ENCODE measurements around the gene PLCE1.

PLCE1 gene

GRCh38 chr10:93995182-93995581 is 1.5 kb downstream of the PLCE1 start:
- DNase-seq, result no peak

- DNase-seq, result no peak
Measured at GRCh38 chr10:93995598-93996271, 2.0 kb downstream of the PLCE1 start.

- DNase-seq, result no peak
Measured at GRCh38 chr10:93996551-93996950, 2.8 kb downstream of the PLCE1 start.

- DNase-seq, result no peak
Measured at GRCh38 chr10:93997546-93997945, 3.8 kb downstream of the PLCE1 start.

GRCh38 chr10:93999401-93999851 is 5.7 kb downstream of the PLCE1 start:
- DNase-seq, result no peak

GRCh38 chr10:94000638-94001415 is 7.1 kb downstream of the PLCE1 start:
- no peak for DNase-seq

GRCh38 chr10:94001416-94001810 is 7.7 kb downstream of the PLCE1 start:
- no peak for DNase-seq

- no peak for DNase-seq
Measured at GRCh38 chr10:94002156-94002555, 8.4 kb downstream of the PLCE1 start.

GRCh38 chr10:94003488-94003887 is 9.8 kb downstream of the PLCE1 start:
- no peak for DNase-seq

GRCh38 chr10:94005050-94005449 is 11.3 kb downstream of the PLCE1 start:
- no peak for DNase-seq

GRCh38 chr10:94006591-94007550 is 13.1 kb downstream of the PLCE1 start:
- DNase-seq, result peak; percentile 20

GRCh38 chr10:94008526-94008925 is 14.8 kb downstream of the PLCE1 start:
- no peak for DNase-seq

- DNase-seq, result no peak
Measured at GRCh38 chr10:94010116-94010515, 16.4 kb downstream of the PLCE1 start.

- DNase-seq, result no peak
Measured at GRCh38 chr10:94010886-94011285, 17.2 kb downstream of the PLCE1 start.

- DNase-seq, result no peak
Measured at GRCh38 chr10:94011296-94011695, 17.6 kb downstream of the PLCE1 start.

GRCh38 chr10:94012834-94013233 is 19.1 kb downstream of the PLCE1 start:
- DNase-seq, result no peak

- DNase-seq, result no peak
Measured at GRCh38 chr10:94013331-94013760, 19.6 kb downstream of the PLCE1 start.

- DNase-seq, result no peak
Measured at GRCh38 chr10:94014304-94014703, 20.6 kb downstream of the PLCE1 start.

GRCh38 chr10:94016727-94017714 is 23.3 kb downstream of the PLCE1 start:
- DNase-seq, result no peak

GRCh38 chr10:94018107-94018506 is 24.4 kb downstream of the PLCE1 start:
- DNase-seq, result no peak

- DNase-seq, result no peak
Measured at GRCh38 chr10:94023906-94024305, 30.2 kb downstream of the PLCE1 start.

- DNase-seq, result no peak
Measured at GRCh38 chr10:94024407-94024806, 30.7 kb downstream of the PLCE1 start.

Measured in GOT3 (cell line).